OCI-LY7 (cell line): ENCODE measurements around the gene CCDC87. TPM values are rescaled to one million over a fixed set of nuclear protein-coding genes. Genes with fewer than 3 reads are reported as not detected.

ENCODE experiments used
- BruUV-seq: library from RNA; stranded (reverse); fragments of 400-500 nt; replicated peaks from 2 replicates; lab custom pipeline; 2021; lab: Mats Ljungman, UMichigan
- CTCF ChIA-PET: fragments of 300-600 bp; sonication (Branson Sonifier 250); formaldehyde crosslinking; loops from one replicate; lab custom pipeline; 2022; ENCODE audit warnings: antibody characterized with exemption; ENCODE audit not compliant: unreplicated experiment; lab: Charles Lee
- POLR2A ChIA-PET: fragments of 300-600 bp; sonication (Branson Sonifier 250); formaldehyde crosslinking; loops from one replicate; lab custom pipeline; 2022; ENCODE audit warnings: antibody characterized with exemption; lab: Charles Lee
- DNase-seq: peaks from one replicate; pipeline ENCODE4 v3.0.0-alpha.2; 2015; ENCODE audit warnings: low spot score
- H2AFZ ChIP-seq: fragments of 200-600 bp; sonication (generic), shearing (Covaris generic); 2 replicates; pipeline ENCODE4 v1.6.1; 2014; ENCODE audit warnings: mild to moderate bottlenecking, antibody characterized with exemption, low read length, moderate library complexity
- H3K27ac ChIP-seq: fragments of 200-600 bp; sonication (generic); 2 replicates; pipeline ENCODE4 v1.5.1; 2014; ENCODE audit warnings: mixed run types, low read depth, mild to moderate bottlenecking, moderate library complexity, low read length, inconsistent platforms; ENCODE audit not compliant: poor library complexity, severe bottlenecking
- H3K36me3 ChIP-seq: fragments of 200-600 bp; sonication (generic); 2 replicates; pipeline ENCODE4 v1.6.1; 2014; ENCODE audit warnings: mild to moderate bottlenecking, antibody characterized with exemption, low read length, moderate library complexity, mixed read lengths; ENCODE audit not compliant: insufficient read depth
- H3K4me1 ChIP-seq: fragments of 200-600 bp; sonication (generic); 2 replicates; pipeline ENCODE4 v1.5.1; 2014; ENCODE audit warnings: mild to moderate bottlenecking, low read length; ENCODE audit not compliant: insufficient read depth, poor library complexity, severe bottlenecking
- H3K4me2 ChIP-seq: fragments of 200-600 bp; sonication (generic); 2 replicates; pipeline ENCODE4 v1.6.1; 2014; ENCODE audit warnings: mild to moderate bottlenecking, low read length
- H3K4me3 ChIP-seq: fragments of 200-600 bp; sonication (generic); 2 replicates; pipeline ENCODE4 v1.5.1; 2014; ENCODE audit warnings: mild to moderate bottlenecking, low read depth, low read length; ENCODE audit not compliant: poor library complexity, severe bottlenecking
- H3K79me2 ChIP-seq: fragments of 200-600 bp; sonication (generic); 2 replicates; pipeline ENCODE4 v1.6.1; 2016; ENCODE audit warnings: low read depth, mild to moderate bottlenecking, low read length, moderate library complexity, mixed read lengths; ENCODE audit not compliant: insufficient read depth
- H3K9me2 ChIP-seq: fragments of 200-600 bp; sonication (generic); 2 replicates; pipeline ENCODE4 v1.6.1; 2016; ENCODE audit warnings: mild to moderate bottlenecking, low read length, mixed read lengths; ENCODE audit not compliant: insufficient read depth
- H3K9me3 ChIP-seq: fragments of 200-600 bp; sonication (generic); 2 replicates; pipeline ENCODE4 v1.6.1; 2014; ENCODE audit warnings: mild to moderate bottlenecking, mixed run types, low read length, mixed read lengths
- H4K20me1 ChIP-seq: fragments of 200-600 bp; sonication (generic); 2 replicates; pipeline ENCODE4 v1.6.1; 2014; ENCODE audit warnings: mild to moderate bottlenecking, antibody characterized with exemption, low read length, moderate library complexity, mixed read lengths; ENCODE audit not compliant: insufficient read depth
- CTCF ChIP-seq: fragments of 200-600 bp; sonication (generic); conservative IDR thresholded peaks from 2 replicates; pipeline ENCODE4 v1.5.1; 2014; ENCODE audit warnings: mild to moderate bottlenecking, antibody characterized with exemption, low read length, moderate library complexity, mixed read lengths
- EZH2phosphoT487 ChIP-seq: fragments of 200-600 bp; sonication (generic); IDR thresholded peaks from 2 replicates; pipeline ENCODE4 v1.6.1; 2018; ENCODE audit warnings: low read depth, borderline replicate concordance, mild to moderate bottlenecking, mixed run types, antibody characterized with exemption, low read length, moderate library complexity, mixed read lengths
- intact Hi-C: fragments of 100-400 bp; cut with micrococcal nuclease; formaldehyde crosslinking; loops from one replicate; pipeline ENCODE4 v1.10.0; 2022; ENCODE audit not compliant: unreplicated experiment
- total RNA-seq, 2 experiments: library from RNA; depleted of rRNA in 1 of 2; stranded (reverse); fragments of >200 nt in 1 of 2; shearing (Covaris generic) in 1 of 2; gene quantifications; 2 replicates each; pipeline ENCODE4 v1.2.3, GENCODE V29; 2014 to 2022

CCDC87 gene
- total RNA-seq, 2 experiments from 2014 or later: 0.13 to 0.36 TPM

- peak overlapping the region; percentile 49 for H3K4me2 ChIP-seq
- H3K9me2 ChIP-seq: no peaks in the 10 kb centered on the region
- intact Hi-C loops: no loop called here
- peaks cover 32% of the 10 kb centered on the region for H3K4me1 ChIP-seq
- POLR2A ChIA-PET: interaction anchor here (0.6 to 1.3 kb wide), 2 partner anchors 17 to 513 kb away, joined by 3 read pairs; no protein-coding TSS in a partner anchor
- TF ChIP-seq CTCF (no peak), EZH2phosphoT487 (no peak)
- no peak overlapping the region for H3K4me3 ChIP-seq
- peak overlapping the region; percentile 30 for H3K27ac ChIP-seq
- peaks cover 19% of the 10 kb centered on the region for H3K36me3 ChIP-seq
- no peaks in the 10 kb centered on the region for H3K79me2 ChIP-seq
- H4K20me1 ChIP-seq: no peaks in the 10 kb centered on the region
- H3K9me3 ChIP-seq: no peaks in the 10 kb centered on the region
- no peak for DNase-seq
- CTCF ChIA-PET: no interaction called here
- H2AFZ ChIP-seq: no peak overlapping the region
- BruUV-seq: no TSS peak
Measured at GRCh38 chr11:66600219-66600618, 7.4 kb upstream of the CCDC87 start.

- Histone ChIP-seq H4K20me1 (no peaks in the 10 kb centered on the region), H3K4me2 (no peak overlapping the region), H3K9me2 (no peaks in the 10 kb centered on the region), H2AFZ (no peak overlapping the region), H3K4me3 (no peak overlapping the region), H3K27ac (no peak overlapping the region), H3K9me3 (no peaks in the 10 kb centered on the region), H3K79me2 (no peaks in the 10 kb centered on the region), H3K36me3 (peaks cover 19% of the 10 kb centered on the region), H3K4me1 (peaks cover 41% of the 10 kb centered on the region)
- intact Hi-C loops: no loop called here
- no TSS peak for BruUV-seq
- CTCF ChIA-PET: no interaction called here
- no peak for DNase-seq
- TF ChIP-seq EZH2phosphoT487: no peak
- no peak for TF ChIP-seq CTCF
- POLR2A ChIA-PET: interaction anchor here (0.8 kb wide), 1 partner anchor 12 kb away, joined by 3 read pairs; no protein-coding TSS in a partner anchor
Measured at GRCh38 chr11:66598993-66599392, 6.1 kb upstream of the CCDC87 start.

GRCh38 chr11:66595245-66595904 is 2.5 kb upstream of the CCDC87 start:
- no TSS peak for BruUV-seq
- TF ChIP-seq CTCF (no peak), EZH2phosphoT487 (no peak)
- H2AFZ ChIP-seq: no peak overlapping the region
- peaks cover 5% of the 10 kb centered on the region; the same call in 1 of the 2 replicates for H3K79me2 ChIP-seq
- H3K4me2 ChIP-seq: peak overlapping the region; percentile 53
- intact Hi-C loops: no loop called here
- peak overlapping the region; percentile 25 for H3K4me3 ChIP-seq
- ChIA-PET CTCF (interaction anchor here (0.6 kb wide), 1 partner anchor 43 kb away, joined by 3 read pairs; no protein-coding TSS in a partner anchor), POLR2A (interaction anchor here (0.9 to 1.2 kb wide), 3 partner anchors 11 to 48 kb away, joined by 3 to 6 read pairs (median 3); no protein-coding TSS in a partner anchor)
- H4K20me1 ChIP-seq: no peaks in the 10 kb centered on the region
- H3K9me3 ChIP-seq: no peaks in the 10 kb centered on the region
- DNase-seq: no peak
- peaks cover 35% of the 10 kb centered on the region for H3K4me1 ChIP-seq
- peaks cover 13% of the 10 kb centered on the region; the same call in 1 of the 2 replicates for H3K36me3 ChIP-seq
- H3K27ac ChIP-seq: peak overlapping the region; percentile 18
- H3K9me2 ChIP-seq: no peaks in the 10 kb centered on the region
